Effector CD8-positive, alpha-beta T cell (primary cell): ENCODE results near the gene ELP4.

Source experiments
- DNase-seq: peaks from one replicate; lab custom pipeline; 2025; lab: John Stamatoyannopoulos, UW

The ELP4 gene

GRCh38 chr11:31822927-31823643 is 313.5 kb downstream of the ELP4 start:
- DNase-seq: no peak

DNA sequence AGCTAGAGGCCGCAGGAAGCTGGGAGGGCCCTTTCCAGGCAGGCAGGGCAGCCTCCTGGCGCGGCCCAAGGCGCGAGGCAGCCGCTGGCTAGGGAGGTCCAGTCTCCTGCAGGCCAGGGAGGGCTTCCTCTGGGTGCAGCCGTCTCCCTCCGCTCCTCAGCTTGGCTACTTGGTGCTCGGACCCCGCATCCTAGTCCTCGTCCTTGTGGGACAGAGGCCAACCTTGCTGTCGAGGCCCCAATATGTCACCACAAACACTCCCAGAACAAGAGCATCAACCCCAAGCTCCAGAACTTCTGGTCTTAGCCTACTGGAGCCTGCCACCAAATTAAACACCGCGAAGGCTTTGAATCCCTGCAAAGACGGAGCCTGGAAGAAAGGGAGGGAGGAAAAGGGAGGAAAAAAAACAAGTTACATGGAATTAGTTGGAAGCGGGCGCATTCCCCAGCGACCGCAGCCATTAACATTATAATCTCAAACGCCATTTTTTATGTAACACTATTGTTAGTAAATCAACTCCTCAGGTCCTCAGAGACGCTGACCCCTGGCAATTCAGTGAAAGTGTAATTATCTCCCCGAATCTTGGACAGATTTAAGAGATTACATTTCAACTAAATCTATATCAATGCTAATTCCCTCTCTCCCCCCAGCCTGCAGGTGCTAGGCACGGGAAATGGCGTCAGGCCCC is 314.2 kb downstream of the ELP4 start:
- DNase-seq: no peak

- DNase-seq: no peak
Measured at GRCh38 chr11:31824332-31824878, 314.8 kb downstream of the ELP4 start.

GRCh38 chr11:31824879-31825837 is 315.6 kb downstream of the ELP4 start:
- DNase-seq: no peak

- no peak for DNase-seq
Measured at GRCh38 chr11:31825838-31826484, 316.4 kb downstream of the ELP4 start.

GRCh38 chr11:31826536-31827438 is 317.2 kb downstream of the ELP4 start:
- no peak for DNase-seq

DNA sequence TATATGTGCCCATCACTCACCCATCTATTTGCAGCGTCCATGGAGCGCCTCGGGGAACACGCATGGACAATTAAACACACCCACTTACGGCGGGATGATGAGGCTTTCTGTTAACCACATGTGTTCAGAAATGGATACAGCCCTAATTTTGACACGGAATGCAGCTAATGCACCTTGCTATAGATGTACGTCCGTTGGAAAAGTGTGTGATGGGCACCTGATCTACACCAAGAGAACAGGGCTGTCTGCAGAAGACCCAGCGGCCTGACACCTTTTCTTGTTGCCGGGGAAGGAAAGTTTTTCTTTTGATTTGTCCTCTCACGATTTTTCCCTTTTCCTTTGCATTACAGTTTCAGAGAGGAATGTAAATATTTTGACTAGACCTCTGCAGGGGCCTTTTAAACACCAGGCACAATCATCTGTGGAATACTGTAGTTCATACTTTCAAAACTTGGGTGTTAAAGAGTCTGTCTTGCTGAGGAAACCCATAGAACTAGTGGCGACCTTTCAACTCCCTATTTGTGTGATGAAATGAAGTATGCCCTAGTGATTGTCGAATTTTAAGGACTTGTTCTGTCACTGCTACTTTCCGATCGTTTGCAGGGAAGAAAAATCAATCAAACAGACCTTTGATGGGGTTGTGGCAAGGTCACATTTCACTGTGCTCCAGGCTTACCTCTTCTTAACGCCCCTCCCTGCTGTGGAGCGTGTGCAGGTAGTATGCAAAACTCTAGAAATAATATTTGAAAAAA is 318.1 kb downstream of the ELP4 start:
- DNase-seq: no peak

GRCh38 chr11:31828217-31828616 is 318.6 kb downstream of the ELP4 start:
- DNase-seq: no peak

DNA sequence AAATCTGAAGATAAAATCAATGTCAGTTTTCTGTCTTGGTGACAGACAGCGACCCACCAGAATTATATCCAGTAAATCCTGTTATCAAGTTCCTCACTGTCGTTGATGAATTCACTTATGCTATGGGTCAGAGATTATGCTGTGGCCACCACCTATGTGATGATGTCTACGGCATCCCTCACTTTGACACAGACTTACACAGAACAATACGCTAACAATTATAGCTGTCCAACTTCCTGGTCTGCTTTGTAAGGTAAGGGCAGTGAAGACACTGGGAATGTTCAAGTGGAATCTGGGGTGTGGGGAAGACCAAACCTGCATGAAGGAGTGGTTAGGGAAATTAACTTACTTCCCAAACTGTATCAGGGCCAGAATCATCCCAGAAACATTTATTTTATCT is 320.8 kb downstream of the ELP4 start:
- DNase-seq: no peak

DNA sequence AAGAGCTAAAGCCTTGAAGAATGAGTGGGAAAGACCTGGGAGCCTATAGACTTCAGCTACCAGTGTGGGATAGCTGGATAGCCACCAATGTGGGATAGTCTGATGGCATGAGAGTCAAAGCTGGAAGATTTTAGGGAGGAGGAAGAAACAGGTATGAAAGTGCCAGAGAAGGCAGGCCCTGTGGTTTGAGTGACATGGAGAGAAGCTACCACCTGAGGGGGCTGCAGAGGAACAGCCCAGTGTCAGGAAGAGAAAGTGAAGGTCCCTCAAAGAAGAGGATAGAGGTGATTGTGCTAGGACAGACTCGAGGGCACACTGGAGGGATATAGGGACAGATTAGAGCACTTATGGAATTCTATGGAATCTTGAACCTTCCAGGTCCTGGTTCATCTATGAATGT is 324.7 kb downstream of the ELP4 start:
- no peak for DNase-seq
